ENCODE results near the gene NT5DC2. TPM values are rescaled to one million over a fixed set of nuclear protein-coding genes. Genes with fewer than 3 reads are reported as not detected.
A peak's percentile ranks its signal among the peaks of the same experiment; 100 is the strongest.

NT5DC2 gene
- total and polyA plus RNA-seq, 2 donors: 11.2 to 18.1 TPM

- Histone ChIP-seq H3K27me3 (ENCODE audit: control insufficient read depth in 2 of 2, insufficient read depth in 1 of 2, low read length in 1 of 2) (peaks cover 0 to 19% of the 10 kb centered on the region in 2 donors), H3K4me3 (ENCODE audit: low read length in 2 of 2) (peak overlapping the region; percentile 22 to 65), H3K27ac (ENCODE audit: low read depth in 1 of 2, low read length in 1 of 2) (no peak overlapping the region), H3K9me3 (ENCODE audit: control insufficient read depth in 2 of 2, insufficient read depth in 1 of 2, low read length in 1 of 2) (peaks cover 0 to 1% of the 10 kb centered on the region in 2 donors), H3K36me3 (ENCODE audit: control insufficient read depth in 2 of 2, insufficient read depth in 2 of 2, low read length in 1 of 2) (no peaks in the 10 kb centered on the region), H3K4me1 (ENCODE audit: control insufficient read depth in 2 of 2, insufficient read depth in 2 of 2, low read length in 2 of 2) (peaks cover 32 to 51% of the 10 kb centered on the region in 2 donors)
- no peak for DNase-seq (ENCODE audit: low read depth in 6 of 9, low spot score in 9 of 9)
- WGBS: 90% methylated on average over 57 of the region's 57 CpGs
Observed at GRCh38 chr3:52534281-52535183, 875 bp upstream of the NT5DC2 start.

GRCh38 chr3:52532838-52533622 is 627 bp downstream of the NT5DC2 start:
- WGBS: 4% methylated on average over 78 of the region's 78 CpGs
- peak in 1 of 9 donors; percentile 40 for DNase-seq (ENCODE audit: low read depth in 6 of 9, low spot score in 9 of 9)
- H3K4me1 ChIP-seq (ENCODE audit: control insufficient read depth in 2 of 2, insufficient read depth in 2 of 2, low read length in 2 of 2): peaks cover 27 to 40% of the 10 kb centered on the region in 2 donors

GRCh38 chr3:52532517-52532837 is 1.2 kb downstream of the NT5DC2 start:
- Histone ChIP-seq H3K27ac (ENCODE audit: low read depth in 1 of 2, low read length in 1 of 2) (no peak overlapping the region), H3K4me1 (ENCODE audit: control insufficient read depth in 2 of 2, insufficient read depth in 2 of 2, low read length in 2 of 2) (peaks cover 21 to 35% of the 10 kb centered on the region in 2 donors), H3K4me3 (ENCODE audit: low read length in 2 of 2) (peak overlapping the region; percentile 57 to 65), H3K36me3 (ENCODE audit: control insufficient read depth in 2 of 2, insufficient read depth in 2 of 2, low read length in 1 of 2) (peaks cover 6 to 13% of the 10 kb centered on the region in 2 donors), H3K9me3 (ENCODE audit: control insufficient read depth in 2 of 2, insufficient read depth in 1 of 2, low read length in 1 of 2) (peaks cover 0 to 1% of the 10 kb centered on the region in 2 donors), H3K27me3 (ENCODE audit: control insufficient read depth in 2 of 2, insufficient read depth in 1 of 2, low read length in 1 of 2) (peaks cover 0 to 19% of the 10 kb centered on the region in 2 donors)
- DNase-seq (ENCODE audit: low read depth in 6 of 9, low spot score in 9 of 9): peak in 1 of 9 donors; percentile 20
- 41% methylated on average over 5 of the region's 5 CpGs for WGBS

More at GRCh38 chr3:52532838-52533622, 627 bp downstream of the NT5DC2 start:
- peaks cover 0 to 19% of the 10 kb centered on the region in 2 donors for H3K27me3 ChIP-seq (ENCODE audit: control insufficient read depth in 2 of 2, insufficient read depth in 1 of 2, low read length in 1 of 2)
- peaks cover 2 to 9% of the 10 kb centered on the region in 2 donors for H3K36me3 ChIP-seq (ENCODE audit: control insufficient read depth in 2 of 2, insufficient read depth in 2 of 2, low read length in 1 of 2)
- H3K27ac ChIP-seq (ENCODE audit: low read depth in 1 of 2, low read length in 1 of 2): no peak overlapping the region
- peaks cover 0 to 1% of the 10 kb centered on the region in 2 donors for H3K9me3 ChIP-seq (ENCODE audit: control insufficient read depth in 2 of 2, insufficient read depth in 1 of 2, low read length in 1 of 2)
- H3K4me3 ChIP-seq (ENCODE audit: low read length in 2 of 2): peak overlapping the region; percentile 57 to 65

DNA sequence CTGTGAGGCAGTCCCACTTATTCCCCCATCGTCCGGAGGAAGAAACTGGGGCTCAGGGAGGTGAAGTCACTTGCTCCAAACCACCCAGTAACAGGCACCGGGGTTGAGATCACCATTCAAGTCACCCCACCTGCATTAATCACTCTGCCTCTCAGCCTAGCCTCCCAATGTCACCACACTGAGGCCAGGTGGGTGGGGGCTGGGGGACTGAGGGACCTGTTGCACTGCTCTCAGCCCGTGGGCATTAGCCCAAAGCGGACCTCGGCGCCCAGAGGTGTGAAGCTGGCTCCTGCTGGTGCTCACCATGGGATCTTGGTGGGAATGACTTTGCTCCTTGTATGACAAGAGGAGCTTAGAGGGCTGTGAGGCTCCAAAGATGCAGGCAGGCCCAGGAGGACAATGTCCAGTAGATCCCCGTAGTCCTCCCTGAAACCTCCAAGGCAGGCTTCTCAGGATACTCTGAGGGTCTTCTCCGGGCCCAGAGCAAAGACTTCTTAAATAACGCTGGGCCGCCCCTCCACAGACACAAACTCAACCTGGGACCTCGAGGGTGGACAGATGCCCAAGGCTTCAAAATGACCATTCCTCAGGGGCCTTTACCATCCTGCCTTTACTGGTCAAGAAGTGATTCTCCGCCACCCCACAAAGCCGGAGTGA is 1.7 kb downstream of the NT5DC2 start:
- H3K27me3 ChIP-seq (ENCODE audit: control insufficient read depth in 2 of 2, insufficient read depth in 1 of 2, low read length in 1 of 2): peaks cover 0 to 19% of the 10 kb centered on the region in 2 donors
- DNase-seq (ENCODE audit: low read depth in 6 of 9, low spot score in 9 of 9): no peak
- H3K27ac ChIP-seq (ENCODE audit: low read depth in 1 of 2, low read length in 1 of 2): no peak overlapping the region
- H3K36me3 ChIP-seq (ENCODE audit: control insufficient read depth in 2 of 2, insufficient read depth in 2 of 2, low read length in 1 of 2): peaks cover 6 to 18% of the 10 kb centered on the region in 2 donors
- peaks cover 16 to 30% of the 10 kb centered on the region in 2 donors for H3K4me1 ChIP-seq (ENCODE audit: control insufficient read depth in 2 of 2, insufficient read depth in 2 of 2, low read length in 2 of 2)
- 96% methylated on average over 14 of the region's 14 CpGs for WGBS
- H3K4me3 ChIP-seq (ENCODE audit: low read length in 2 of 2): peak overlapping the region in 1 of 2 donors; percentile 57
- H3K9me3 ChIP-seq (ENCODE audit: control insufficient read depth in 2 of 2, insufficient read depth in 1 of 2, low read length in 1 of 2): peaks cover 0 to 1% of the 10 kb centered on the region in 2 donors

GRCh38 chr3:52530918-52531826 is 2.5 kb downstream of the NT5DC2 start:
- Histone ChIP-seq H3K4me1 (ENCODE audit: control insufficient read depth in 2 of 2, insufficient read depth in 2 of 2, low read length in 2 of 2) (peaks cover 15 to 29% of the 10 kb centered on the region in 2 donors), H3K9me3 (ENCODE audit: control insufficient read depth in 2 of 2, insufficient read depth in 1 of 2, low read length in 1 of 2) (peaks cover 0 to 1% of the 10 kb centered on the region in 2 donors), H3K27me3 (ENCODE audit: control insufficient read depth in 2 of 2, insufficient read depth in 1 of 2, low read length in 1 of 2) (peaks cover 0 to 19% of the 10 kb centered on the region in 2 donors), H3K36me3 (ENCODE audit: control insufficient read depth in 2 of 2, insufficient read depth in 2 of 2, low read length in 1 of 2) (peaks cover 6 to 18% of the 10 kb centered on the region in 2 donors), H3K27ac (ENCODE audit: low read depth in 1 of 2, low read length in 1 of 2) (no peak overlapping the region), H3K4me3 (ENCODE audit: low read length in 2 of 2) (no peak overlapping the region)
- no peak for DNase-seq (ENCODE audit: low read depth in 6 of 9, low spot score in 9 of 9)
- WGBS: 89% methylated on average over 10 of the region's 10 CpGs

- H3K4me3 ChIP-seq (ENCODE audit: low read length in 2 of 2): no peak overlapping the region
- H3K4me1 ChIP-seq (ENCODE audit: control insufficient read depth in 2 of 2, insufficient read depth in 2 of 2, low read length in 2 of 2): peaks cover 11 to 27% of the 10 kb centered on the region in 2 donors
- no peak overlapping the region for H3K27ac ChIP-seq (ENCODE audit: low read depth in 1 of 2, low read length in 1 of 2)
- peaks cover 0 to 1% of the 10 kb centered on the region in 2 donors for H3K9me3 ChIP-seq (ENCODE audit: control insufficient read depth in 2 of 2, insufficient read depth in 1 of 2, low read length in 1 of 2)
- 96% methylated on average over 12 of the region's 12 CpGs for WGBS
- H3K36me3 ChIP-seq (ENCODE audit: control insufficient read depth in 2 of 2, insufficient read depth in 2 of 2, low read length in 1 of 2): peaks cover 6 to 20% of the 10 kb centered on the region in 2 donors
- DNase-seq (ENCODE audit: low read depth in 6 of 9, low spot score in 9 of 9): no peak
- H3K27me3 ChIP-seq (ENCODE audit: control insufficient read depth in 2 of 2, insufficient read depth in 1 of 2, low read length in 1 of 2): peaks cover 0 to 18% of the 10 kb centered on the region in 2 donors
Observed at GRCh38 chr3:52529376-52530333, 4.0 kb downstream of the NT5DC2 start.

- Histone ChIP-seq H3K27me3 (ENCODE audit: control insufficient read depth in 2 of 2, insufficient read depth in 1 of 2, low read length in 1 of 2) (peaks cover 0 to 10% of the 10 kb centered on the region in 2 donors), H3K36me3 (ENCODE audit: control insufficient read depth in 2 of 2, insufficient read depth in 2 of 2, low read length in 1 of 2) (peaks cover 6 to 20% of the 10 kb centered on the region in 2 donors), H3K9me3 (ENCODE audit: control insufficient read depth in 2 of 2, insufficient read depth in 1 of 2, low read length in 1 of 2) (peaks cover 0 to 1% of the 10 kb centered on the region in 2 donors), H3K4me3 (ENCODE audit: low read length in 2 of 2) (no peak overlapping the region), H3K27ac (ENCODE audit: low read depth in 1 of 2, low read length in 1 of 2) (no peak overlapping the region), H3K4me1 (ENCODE audit: control insufficient read depth in 2 of 2, insufficient read depth in 2 of 2, low read length in 2 of 2) (peaks cover 11 to 20% of the 10 kb centered on the region in 2 donors)
- 98% methylated on average over 25 of the region's 25 CpGs for WGBS
- no peak for DNase-seq (ENCODE audit: low read depth in 6 of 9, low spot score in 9 of 9)
Observed at GRCh38 chr3:52528586-52529375, 4.9 kb downstream of the NT5DC2 start.

Data from thymus (tissue), 11 donors.